Panc1 (cell line): ENCODE measurements around the gene IL36G. TPM values are rescaled to one million over a fixed set of nuclear protein-coding genes. Genes with fewer than 3 reads are reported as not detected.

Experiments
- ATAC-seq: fragments of 200-7000 bp; cut with Tn5 transposase; 2 replicates; pipeline ENCODE4 v1.9.1; 2020; ENCODE audit warnings: mild to moderate bottlenecking, moderate library complexity
- BruUV-seq: library from RNA; stranded (reverse); fragments of 400-500 nt; replicated peaks from 2 replicates; lab custom pipeline; 2021; lab: Mats Ljungman, UMichigan
- CTCF ChIA-PET: fragments of 300-600 bp; sonication (Branson Sonifier 250); formaldehyde crosslinking; loops from one replicate; lab custom pipeline; 2022; ENCODE audit warnings: antibody characterized with exemption; lab: Charles Lee
- POLR2A ChIA-PET: fragments of 300-600 bp; sonication (Branson Sonifier 250); formaldehyde crosslinking; loops from one replicate; lab custom pipeline; 2022; ENCODE audit warnings: antibody characterized with exemption; lab: Charles Lee
- DNase-seq: peaks from one replicate; pipeline ENCODE4 v3.0.0-alpha.2; 2010; ENCODE audit warnings: low read depth, low spot score
- H3K27ac ChIP-seq: 2 replicates; pipeline ENCODE4 v1.5.1; 2011; ENCODE audit warnings: mild to moderate bottlenecking, low read length, inconsistent platforms
- H3K27me3 ChIP-seq: fragments of 200-500 bp; sonication (Bioruptor generic); 2 replicates; pipeline ENCODE4 v1.6.0; 2014; ENCODE audit warnings: low read length, inconsistent platforms; ENCODE audit not compliant: control insufficient read depth, insufficient read depth
- H3K36me3 ChIP-seq: fragments of 200-500 bp; sonication (Bioruptor generic); 2 replicates; pipeline ENCODE4 v1.5.1; 2014; ENCODE audit warnings: inconsistent platforms, mild to moderate bottlenecking, low read length, moderate library complexity; ENCODE audit not compliant: control insufficient read depth, insufficient read depth
- H3K4me1 ChIP-seq: 2 replicates; pipeline ENCODE4 v1.5.1; 2011; ENCODE audit warnings: inconsistent platforms, mild to moderate bottlenecking, low read length, moderate library complexity; ENCODE audit not compliant: control insufficient read depth, insufficient read depth
- H3K4me3 ChIP-seq, 2 experiments: 2 replicates each; pipeline ENCODE4 v1.5.1; 2011 to 2012; ENCODE audit warnings: low read depth in 2 of 2, low read length in 2 of 2, mild to moderate bottlenecking in 2 of 2, inconsistent platforms in 1 of 2, moderate library complexity in 1 of 2
- H3K9me3 ChIP-seq: fragments of 200-500 bp; sonication (Bioruptor generic); 2 replicates; pipeline ENCODE4 v1.5.1; 2014; ENCODE audit warnings: low read depth, mild to moderate bottlenecking, inconsistent platforms, low read length, moderate library complexity; ENCODE audit not compliant: control insufficient read depth, insufficient read depth
- CTCF ChIP-seq: fragments of 450-650 bp; IDR thresholded peaks from 2 replicates; pipeline ENCODE4 v1.5.1; 2017; ENCODE audit warnings: mild to moderate bottlenecking
- POLR2AphosphoS5 ChIP-seq: IDR thresholded peaks from 2 replicates; pipeline ENCODE4 v1.6.1; 2012; ENCODE audit warnings: mild to moderate bottlenecking, low read depth, low read length, moderate library complexity
- SIN3A ChIP-seq: IDR thresholded peaks from 2 replicates; pipeline ENCODE4 v1.6.1; 2012; ENCODE audit warnings: low read depth, mild to moderate bottlenecking, low read length, moderate library complexity, borderline replicate concordance; ENCODE audit not compliant: insufficient read depth
- TCF7L2 ChIP-seq: IDR thresholded peaks from 2 replicates; pipeline ENCODE4 v1.6.1; 2011; ENCODE audit warnings: mild to moderate bottlenecking, low read depth, low read length, inconsistent platforms
- in situ Hi-C: cut with HindIII; loops from 2 replicates; pipeline ENCODE4 v1.10.0; 2016; ENCODE audit warnings: low sequenced_read_pairs, low pct_unique_long_range_greater_than_20kb
- intact Hi-C: fragments of 100-400 bp; cut with micrococcal nuclease; formaldehyde crosslinking; loops from one replicate; pipeline ENCODE4 v1.10.0; 2022; ENCODE audit not compliant: unreplicated experiment
- total RNA-seq: library from RNA; stranded (reverse); gene quantifications from one replicate; pipeline ENCODE4 v1.2.1, GENCODE V29; 2021; ENCODE audit not compliant: unreplicated experiment
- TF ChIP-seq, protein P1 (sequence below), 2 experiments: IDR thresholded peaks; 2 replicates each; pipeline ENCODE4 v1.6.1; 2011 to 2012; ENCODE audit warnings: low read depth in 2 of 2, control low read depth in 1 of 2, low read length in 1 of 2, mild to moderate bottlenecking in 1 of 2, moderate library complexity in 1 of 2; ENCODE audit not compliant: insufficient read depth in 1 of 2

The IL36G gene
- total RNA-seq, 1 experiment from 2014 or later, result not detected

DNA sequence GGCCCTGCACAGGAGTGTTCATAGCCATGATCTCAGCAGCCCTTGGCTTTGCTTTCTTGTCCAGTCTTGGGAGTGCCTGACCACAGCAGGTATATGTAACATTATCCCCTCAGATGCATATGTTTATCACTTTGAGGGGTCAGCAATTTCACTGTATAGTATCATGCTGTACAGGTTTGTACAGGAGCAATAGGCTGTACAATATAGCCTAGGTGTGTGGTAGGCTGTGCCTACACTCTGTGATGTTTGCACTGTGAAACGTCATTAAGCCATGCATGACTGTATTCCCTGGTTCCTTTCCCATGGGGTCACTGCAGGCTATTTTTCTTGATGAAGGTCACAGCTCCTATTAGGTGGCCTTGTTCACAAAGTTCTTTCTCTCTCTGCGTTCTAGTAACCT, 4.7 kb upstream of the IL36G start:
- no TSS peak for BruUV-seq
- Histone ChIP-seq H3K9me3 (no peaks in the 10 kb centered on the region), H3K36me3 (no peaks in the 10 kb centered on the region), H3K27me3 (peaks cover 14% of the 10 kb centered on the region), H3K27ac (no peak overlapping the region), H3K4me3 (no peak overlapping the region), H3K4me1 (no peaks in the 10 kb centered on the region)
- TF ChIP-seq SIN3A, result no peak
- ChIA-PET CTCF (interaction anchor here (0.6 kb wide), 1 partner anchor 135 kb away, joined by 8 read pairs; no protein-coding TSS in a partner anchor), POLR2A (no interaction called here)
- intact Hi-C loops (no loop called here), in situ Hi-C loops (no loop called here)
- ATAC-seq, result no peak
- no peak for DNase-seq

GRCh38 chr2:112979731-112980130, 1.9 kb downstream of the IL36G start:
- TF ChIP-seq TCF7L2, result no peak
- no peak for TF ChIP-seq POLR2AphosphoS5
- TF ChIP-seq SIN3A, result no peak
- TF ChIP-seq, protein P1, sequence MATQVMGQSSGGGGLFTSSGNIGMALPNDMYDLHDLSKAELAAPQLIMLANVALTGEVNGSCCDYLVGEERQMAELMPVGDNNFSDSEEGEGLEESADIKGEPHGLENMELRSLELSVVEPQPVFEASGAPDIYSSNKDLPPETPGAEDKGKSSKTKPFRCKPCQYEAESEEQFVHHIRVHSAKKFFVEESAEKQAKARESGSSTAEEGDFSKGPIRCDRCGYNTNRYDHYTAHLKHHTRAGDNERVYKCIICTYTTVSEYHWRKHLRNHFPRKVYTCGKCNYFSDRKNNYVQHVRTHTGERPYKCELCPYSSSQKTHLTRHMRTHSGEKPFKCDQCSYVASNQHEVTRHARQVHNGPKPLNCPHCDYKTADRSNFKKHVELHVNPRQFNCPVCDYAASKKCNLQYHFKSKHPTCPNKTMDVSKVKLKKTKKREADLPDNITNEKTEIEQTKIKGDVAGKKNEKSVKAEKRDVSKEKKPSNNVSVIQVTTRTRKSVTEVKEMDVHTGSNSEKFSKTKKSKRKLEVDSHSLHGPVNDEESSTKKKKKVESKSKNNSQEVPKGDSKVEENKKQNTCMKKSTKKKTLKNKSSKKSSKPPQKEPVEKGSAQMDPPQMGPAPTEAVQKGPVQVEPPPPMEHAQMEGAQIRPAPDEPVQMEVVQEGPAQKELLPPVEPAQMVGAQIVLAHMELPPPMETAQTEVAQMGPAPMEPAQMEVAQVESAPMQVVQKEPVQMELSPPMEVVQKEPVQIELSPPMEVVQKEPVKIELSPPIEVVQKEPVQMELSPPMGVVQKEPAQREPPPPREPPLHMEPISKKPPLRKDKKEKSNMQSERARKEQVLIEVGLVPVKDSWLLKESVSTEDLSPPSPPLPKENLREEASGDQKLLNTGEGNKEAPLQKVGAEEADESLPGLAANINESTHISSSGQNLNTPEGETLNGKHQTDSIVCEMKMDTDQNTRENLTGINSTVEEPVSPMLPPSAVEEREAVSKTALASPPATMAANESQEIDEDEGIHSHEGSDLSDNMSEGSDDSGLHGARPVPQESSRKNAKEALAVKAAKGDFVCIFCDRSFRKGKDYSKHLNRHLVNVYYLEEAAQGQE (IDR thresholded peaks at IDR 0.05; ENCODE audit: insufficient read depth in 1 of 2, low read depth in 2 of 2, low read length in 1 of 2), result no peak
- no peak for TF ChIP-seq CTCF
- Histone ChIP-seq H3K4me3 (no peak overlapping the region), H3K36me3 (no peaks in the 10 kb centered on the region), H3K27ac (no peak overlapping the region), H3K27me3 (peaks cover 22% of the 10 kb centered on the region), H3K4me1 (no peaks in the 10 kb centered on the region), H3K9me3 (no peaks in the 10 kb centered on the region)
- BruUV-seq, result no TSS peak
- intact Hi-C loops, result no loop called here
- in situ Hi-C loops, result no loop called here
- DNase-seq (no peak), ATAC-seq (no peak)
- POLR2A ChIA-PET, result no interaction called here
- CTCF ChIA-PET, result no interaction called here

DNA sequence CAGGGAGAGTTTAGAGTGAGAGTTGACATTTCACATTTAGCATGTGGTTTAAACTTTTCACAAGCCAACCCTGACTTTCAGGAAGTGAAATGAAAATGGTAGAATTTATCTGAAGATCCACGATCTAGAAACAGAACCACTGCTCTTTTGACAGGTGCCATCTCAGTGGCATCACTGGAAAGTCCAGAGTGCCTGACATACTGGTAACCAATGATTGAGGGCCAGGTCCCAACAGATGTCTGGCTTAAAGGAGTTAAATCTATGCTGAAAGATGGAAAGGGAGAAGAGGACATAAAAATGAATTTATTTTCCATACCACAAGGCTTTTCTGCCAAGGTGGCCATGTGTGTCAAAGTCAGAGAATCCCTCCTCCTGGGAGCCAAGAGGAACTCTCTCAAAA, 2.7 kb downstream of the IL36G start:
- no peak overlapping the region for H3K27ac ChIP-seq
- CTCF ChIA-PET, result no interaction called here
- DNase-seq (no peak), ATAC-seq (no peak)
- POLR2A ChIA-PET, result no interaction called here
- intact Hi-C loops, result no loop called here
- peaks cover 18% of the 10 kb centered on the region for H3K27me3 ChIP-seq
- in situ Hi-C loops, result no loop called here
- no peak overlapping the region for H3K4me3 ChIP-seq
- H3K36me3 ChIP-seq, result no peaks in the 10 kb centered on the region
- BruUV-seq, result no TSS peak
- TF ChIP-seq POLR2AphosphoS5 (no peak), TCF7L2 (no peak), SIN3A (no peak), CTCF (no peak)
- TF ChIP-seq, protein P1 (IDR thresholded peaks at IDR 0.05; ENCODE audit: insufficient read depth in 1 of 2, low read depth in 2 of 2, low read length in 1 of 2), result no peak
- no peaks in the 10 kb centered on the region for H3K4me1 ChIP-seq
- H3K9me3 ChIP-seq, result no peaks in the 10 kb centered on the region
